HepG2 (cell line): ENCODE data around the gene ZNF853. TPM values are rescaled to one million over a fixed set of nuclear protein-coding genes. Genes with fewer than 3 reads are reported as not detected.

Source experiments
- ATF4 ChIP-seq, 2 experiments: fragments of 450-650 bp in 1 of 2; sonication (generic) in 1 of 2; formaldehyde crosslinking; IDR thresholded peaks; 2 replicates each; pipeline versions ENCODE4 v1.5.0 to v1.8.0; 2020 to 2022; ENCODE audit warnings: mild to moderate bottlenecking in 1 of 2, missing genetic modification reagents in 1 of 2
- CSRNP1 ChIP-seq: sonication (generic); formaldehyde crosslinking; IDR thresholded peaks from 2 replicates; pipeline ENCODE4 v1.8.1; 2023; ENCODE audit warnings: mild to moderate bottlenecking, missing genetic modification reagents
- FOXA1 ChIP-seq, 2 experiments: fragments of 450-650 bp in 1 of 2; sonication (generic) in 1 of 2; formaldehyde crosslinking in 1 of 2; IDR thresholded peaks; 2 replicates each; pipeline versions ENCODE4 v1.4.0 to v1.6.1; 2016 to 2020; ENCODE audit warnings: missing genetic modification reagents in 1 of 2
- FOXC1 ChIP-seq: sonication (generic); formaldehyde crosslinking; IDR thresholded peaks from 2 replicates; pipeline ENCODE4 v1.8.0; 2022; ENCODE audit warnings: mild to moderate bottlenecking, missing genetic modification reagents, borderline replicate concordance
- GMEB2 ChIP-seq: IDR thresholded peaks from 2 replicates; pipeline ENCODE4 v1.6.1; 2016; ENCODE audit warnings: missing biosample characterization, missing genetic modification reagents, low read depth
- HINFP ChIP-seq: sonication (generic); formaldehyde crosslinking; IDR thresholded peaks from 2 replicates; pipeline ENCODE4 v1.4.0; 2020; ENCODE audit warnings: low read depth, mild to moderate bottlenecking, missing genetic modification reagents
- HNRNPL ChIP-seq: fragments of 200-400 bp; formaldehyde crosslinking; IDR thresholded peaks from 2 replicates; pipeline ENCODE4 v1.6.1; 2017; ENCODE audit warnings: mild to moderate bottlenecking, low read depth, low read length
- ISL2 ChIP-seq: sonication (generic); formaldehyde crosslinking; IDR thresholded peaks from 2 replicates; pipeline ENCODE4 v1.5.0; 2020; ENCODE audit warnings: missing genetic modification reagents
- MAFF ChIP-seq: IDR thresholded peaks from 2 replicates; pipeline ENCODE4 v1.6.1; 2011; ENCODE audit warnings: low read depth, low read length, improper control_type of control experiment
- MAFK ChIP-seq, 2 experiments: IDR thresholded peaks in 1 of 2; conservative IDR thresholded peaks in 1 of 2; 2 replicates each; pipeline ENCODE4 v1.6.1; 2011; ENCODE audit warnings: improper control_type of control experiment in 2 of 2, low read length in 2 of 2
- NFYC ChIP-seq: IDR thresholded peaks from 2 replicates; pipeline ENCODE4 v1.6.1; 2016; ENCODE audit warnings: missing genetic modification reagents, missing compliant biosample characterization
- POGZ ChIP-seq: sonication (generic); formaldehyde crosslinking; IDR thresholded peaks from 2 replicates; pipeline ENCODE4 v1.4.0; 2020; ENCODE audit warnings: mild to moderate bottlenecking, missing genetic modification reagents
- SKIL ChIP-seq: sonication (generic); formaldehyde crosslinking; IDR thresholded peaks from 2 replicates; pipeline ENCODE4 v1.8.0; 2022; ENCODE audit warnings: missing genetic modification reagents, mild to moderate bottlenecking, moderate library complexity, borderline replicate concordance
- SRY ChIP-seq: sonication (generic); formaldehyde crosslinking; IDR thresholded peaks from 2 replicates; pipeline ENCODE4 v1.8.0; 2022; ENCODE audit warnings: mild to moderate bottlenecking, missing genetic modification reagents
- ZFP37 ChIP-seq: sonication (generic); formaldehyde crosslinking; IDR thresholded peaks from 2 replicates; pipeline ENCODE4 v1.4.0; 2020; ENCODE audit warnings: missing genetic modification reagents, borderline replicate concordance
- ZFP91 ChIP-seq: sonication (generic); formaldehyde crosslinking; IDR thresholded peaks from 2 replicates; pipeline ENCODE4 v1.9.0; 2022; ENCODE audit warnings: missing genetic modification reagents, mild to moderate bottlenecking, borderline replicate concordance
- ZMYM4 ChIP-seq: sonication (generic); formaldehyde crosslinking; IDR thresholded peaks from 2 replicates; pipeline ENCODE4 v1.8.1; 2023; ENCODE audit warnings: mild to moderate bottlenecking, missing genetic modification reagents
- ZNF17 ChIP-seq: sonication (generic); formaldehyde crosslinking; IDR thresholded peaks from 2 replicates; pipeline ENCODE4 v1.5.0; 2020; ENCODE audit warnings: mild to moderate bottlenecking, missing genetic modification reagents
- polyA plus RNA-seq, 8 experiments: library from polyadenylated mRNA; depleted of rRNA in 3 of 8; stranded (reverse) in 7 of 8; unstranded in 1 of 8; fragments of >200 nt; fragmentation: Illumina TruSeq in 4 of 8; extraction: Trizol in 4 of 8; gene quantifications; 2 replicates each; pipeline versions ENCODE4 v1.2.1 to v1.2.3, GENCODE V29; 2011 to 2016; ENCODE audit warnings: low read depth in 4 of 8, missing spikeins in 1 of 8, mixed read lengths in 1 of 8; ENCODE audit not compliant: insufficient read depth in 1 of 8
- total RNA-seq, 5 experiments: library from RNA; depleted of rRNA; stranded (reverse); fragments of >200 nt; fragmentation: Illumina TruSeq; extraction: Trizol; gene quantifications; 2 replicates each; pipeline ENCODE4 v1.2.3, GENCODE V29; 2016; ENCODE audit warnings: low read depth in 1 of 5

ZNF853 gene
- total and polyA plus RNA-seq, 2 of the 13 experiments (the other 11 are each of a cell fraction or from before 2014, with no cell fraction given), result 2.1 to 6.2 TPM

- peak; percentile 74; the same call in 1 of the 2 replicates for TF ChIP-seq FOXC1 (CRISPR knock-in tag)
- TF ChIP-seq CSRNP1 (CRISPR knock-in tag), result peak; percentile 63; the same call in 1 of the 2 replicates
- no peak for TF ChIP-seq ZNF17 (CRISPR knock-in tag)
- peak; percentile 81; the same call in 1 of the 2 replicates for TF ChIP-seq HNRNPL
- TF ChIP-seq NFYC, result no peak
- TF ChIP-seq ATF4 (CRISPR knock-in tag; IDR thresholded peaks at IDR 0.05), result no peak; a peak in 1 of 4 replicates
- 0 out of 2 replicates have a peak, but pooled peaks have one; percentile 44 for TF ChIP-seq ZMYM4 (CRISPR knock-in tag)
- no peak for TF ChIP-seq MAFK (conservative IDR thresholded peaks at IDR 0.05 in 1 of 2, IDR thresholded peaks at IDR 0.05 in 1 of 2; ENCODE audit: low read length in 2 of 2)
- TF ChIP-seq POGZ, result no peak
- no peak for TF ChIP-seq GMEB2
- TF ChIP-seq ZFP37 (CRISPR knock-in tag), result no peak
- 0 out of 2 replicates have a peak, but pooled peaks have one; percentile 33 for TF ChIP-seq SRY (CRISPR knock-in tag)
- TF ChIP-seq SKIL, result peak; percentile 57
- no peak for TF ChIP-seq FOXA1 (IDR thresholded peaks at IDR 0.05)
- no peak for TF ChIP-seq FOXA1 (CRISPR knock-in tag; IDR thresholded peaks at IDR 0.05)
- TF ChIP-seq ZFP91, result peak; percentile 71; the same call in 1 of the 2 replicates
- TF ChIP-seq HINFP (CRISPR knock-in tag), result no peak; the same call in 1 of the 2 replicates
- TF ChIP-seq MAFF, result no peak
- TF ChIP-seq ISL2 (CRISPR knock-in tag), result 0 out of 2 replicates have a peak, but pooled peaks have one; percentile 34
Measured at GRCh38 chr7:6615723-6616555, 529 bp downstream of the ZNF853 start (continued).
